Smooth muscle cell (in vitro differentiated cells): Measurements from ENCODE around the gene TTLL8. TPM values are rescaled to one million over a fixed set of nuclear protein-coding genes. Genes with fewer than 3 reads are reported as not detected.

Experiments
- DNase-seq: peaks from one replicate; lab custom pipeline; 2025; ENCODE audit not compliant: unreplicated experiment; lab: John Stamatoyannopoulos, UW
- H2AFZ ChIP-seq: fragments of 200-600 bp; sonication (generic); 2 replicates; pipeline ENCODE4 v1.6.0; 2016; ENCODE audit warnings: antibody characterized with exemption, low read depth, mild to moderate bottlenecking
- H3F3A ChIP-seq: fragments of 200-600 bp; sonication (generic); 2 replicates; pipeline ENCODE4 v1.6.0; 2017; ENCODE audit warnings: antibody characterized with exemption, low read depth
- H3K27ac ChIP-seq: fragments of 200-600 bp; sonication (generic); 2 replicates; pipeline ENCODE4 v1.5.1; 2016; ENCODE audit warnings: low read depth, mild to moderate bottlenecking
- H3K27me3 ChIP-seq: fragments of 200-600 bp; sonication (generic); 2 replicates; pipeline ENCODE4 v1.6.1; 2016; ENCODE audit warnings: low read depth, mild to moderate bottlenecking
- H3K36me3 ChIP-seq: fragments of 200-600 bp; sonication (generic); 2 replicates; pipeline ENCODE4 v1.5.1; 2016; ENCODE audit warnings: low read depth
- H3K4me1 ChIP-seq: fragments of 200-600 bp; sonication (generic); 2 replicates; pipeline ENCODE4 v1.5.1; 2016; ENCODE audit warnings: low read depth
- H3K4me2 ChIP-seq: fragments of 200-600 bp; sonication (generic); 2 replicates; pipeline ENCODE4 v1.6.0; 2016; ENCODE audit warnings: mild to moderate bottlenecking
- H3K4me3 ChIP-seq: fragments of 200-600 bp; sonication (generic); 2 replicates; pipeline ENCODE4 v1.5.1; 2016; ENCODE audit warnings: mild to moderate bottlenecking
- H3K79me2 ChIP-seq: fragments of 200-600 bp; sonication (generic); 2 replicates; pipeline ENCODE4 v1.6.0; 2016; ENCODE audit warnings: low read depth, mild to moderate bottlenecking
- H3K9ac ChIP-seq: fragments of 200-600 bp; sonication (generic); 2 replicates; pipeline ENCODE4 v1.6.0; 2016; ENCODE audit warnings: low read depth
- H3K9me3 ChIP-seq: fragments of 200-600 bp; sonication (generic); replicated peaks from 2 replicates; pipeline ENCODE4 v1.5.1; 2016; ENCODE audit warnings: low read depth
- H4K20me1 ChIP-seq: fragments of 200-600 bp; sonication (generic); 2 replicates; pipeline ENCODE4 v1.6.0; 2016; ENCODE audit warnings: low read depth
- CTCF ChIP-seq: fragments of 200-600 bp; sonication (generic); IDR thresholded peaks from 2 replicates; pipeline ENCODE4 v1.5.1; 2017; ENCODE audit warnings: borderline replicate concordance, mild to moderate bottlenecking, antibody characterized with exemption; ENCODE audit not compliant: insufficient read depth, poor library complexity, severe bottlenecking
- WGBS: methylation state at CpG from one replicate; pipeline ENCODE4 v1.1.7; 2016; ENCODE audit warnings: low lambda C conversion rate; 5-methylcytosine and 5-hydroxymethylcytosine counted together
- polyA plus RNA-seq: library from polyadenylated mRNA; unstranded; fragments of >200 nt; fragmentation: Nextera tagmentation; extraction: Ambion mirVana; gene quantifications from 2 replicates; pipeline ENCODE4 v1.2.1, GENCODE V29; 2016
- total RNA-seq: library from RNA; depleted of rRNA; stranded (reverse); fragments of >200 nt; gene quantifications from 2 replicates; pipeline ENCODE4 v1.2.3, GENCODE V29; 2014

The TTLL8 gene
- total and polyA plus RNA-seq, 2 experiments from 2014 or later, result 0.10 TPM; not detected in 1

GRCh38 chr22:49999946-50000586, 58.0 kb downstream of the TTLL8 start:
- H3K27me3 ChIP-seq, result peaks cover 7% of the 10 kb centered on the region
- H3F3A ChIP-seq, result no peaks in the 10 kb centered on the region
- no peak overlapping the region for H3K27ac ChIP-seq
- 53% methylated on average over 33 of the region's 41 CpGs for WGBS
- peak overlapping the region; percentile 80 for H3K4me2 ChIP-seq
- no peak overlapping the region for H2AFZ ChIP-seq
- no peaks in the 10 kb centered on the region for H3K9me3 ChIP-seq
- DNase-seq, result no peak
- no peaks in the 10 kb centered on the region for H3K79me2 ChIP-seq
- TF ChIP-seq CTCF, result no peak
- no peaks in the 10 kb centered on the region for H3K36me3 ChIP-seq
- H3K4me1 ChIP-seq, result peaks cover 3% of the 10 kb centered on the region
- H4K20me1 ChIP-seq, result no peaks in the 10 kb centered on the region
- no peak overlapping the region for H3K9ac ChIP-seq
- H3K4me3 ChIP-seq, result peak overlapping the region; percentile 21

- H3K9ac ChIP-seq, result no peak overlapping the region
- H3K27me3 ChIP-seq, result peaks cover 7% of the 10 kb centered on the region
- 28% methylated on average over 25 of the region's 70 CpGs for WGBS
- no peak overlapping the region for H2AFZ ChIP-seq
- H3K27ac ChIP-seq, result no peak overlapping the region
- H4K20me1 ChIP-seq, result no peaks in the 10 kb centered on the region
- TF ChIP-seq CTCF, result no peak
- no peaks in the 10 kb centered on the region for H3F3A ChIP-seq
- no peak for DNase-seq
- H3K9me3 ChIP-seq, result no peaks in the 10 kb centered on the region
- H3K79me2 ChIP-seq, result no peaks in the 10 kb centered on the region
- peak overlapping the region; percentile 29 for H3K4me3 ChIP-seq
- H3K4me1 ChIP-seq, result peaks cover 3% of the 10 kb centered on the region
- no peaks in the 10 kb centered on the region for H3K36me3 ChIP-seq
- peak overlapping the region; percentile 80 for H3K4me2 ChIP-seq
Measured at GRCh38 chr22:49999063-49999945, 58.8 kb downstream of the TTLL8 start.

- H3K27me3 ChIP-seq, result peaks cover 7% of the 10 kb centered on the region
- H3F3A ChIP-seq, result no peaks in the 10 kb centered on the region
- H3K36me3 ChIP-seq, result no peaks in the 10 kb centered on the region
- DNase-seq, result no peak
- H3K4me1 ChIP-seq, result peaks cover 3% of the 10 kb centered on the region
- H3K4me2 ChIP-seq, result no peak overlapping the region
- no peaks in the 10 kb centered on the region for H3K79me2 ChIP-seq
- TF ChIP-seq CTCF, result no peak
- H4K20me1 ChIP-seq, result no peaks in the 10 kb centered on the region
- no peak overlapping the region for H2AFZ ChIP-seq
- H3K27ac ChIP-seq, result no peak overlapping the region
- H3K9ac ChIP-seq, result no peak overlapping the region
- H3K4me3 ChIP-seq, result no peak overlapping the region
- 92% methylated on average over 8 of the region's 14 CpGs for WGBS
- H3K9me3 ChIP-seq, result no peaks in the 10 kb centered on the region
Measured at GRCh38 chr22:49998718-49999062, 59.4 kb downstream of the TTLL8 start.
